HG03469 (cell line): ENCODE results near the gene ANKRD63.

Source experiments
- ATAC-seq: cut with Tn5 transposase; IDR thresholded peaks from one replicate; pipeline ENCODE4 v1.9.1; 2021; ENCODE audit warnings: mild to moderate bottlenecking, moderate library complexity, moderate number of reproducible peaks; ENCODE audit not compliant: unreplicated experiment

Gene ANKRD63

DNA sequence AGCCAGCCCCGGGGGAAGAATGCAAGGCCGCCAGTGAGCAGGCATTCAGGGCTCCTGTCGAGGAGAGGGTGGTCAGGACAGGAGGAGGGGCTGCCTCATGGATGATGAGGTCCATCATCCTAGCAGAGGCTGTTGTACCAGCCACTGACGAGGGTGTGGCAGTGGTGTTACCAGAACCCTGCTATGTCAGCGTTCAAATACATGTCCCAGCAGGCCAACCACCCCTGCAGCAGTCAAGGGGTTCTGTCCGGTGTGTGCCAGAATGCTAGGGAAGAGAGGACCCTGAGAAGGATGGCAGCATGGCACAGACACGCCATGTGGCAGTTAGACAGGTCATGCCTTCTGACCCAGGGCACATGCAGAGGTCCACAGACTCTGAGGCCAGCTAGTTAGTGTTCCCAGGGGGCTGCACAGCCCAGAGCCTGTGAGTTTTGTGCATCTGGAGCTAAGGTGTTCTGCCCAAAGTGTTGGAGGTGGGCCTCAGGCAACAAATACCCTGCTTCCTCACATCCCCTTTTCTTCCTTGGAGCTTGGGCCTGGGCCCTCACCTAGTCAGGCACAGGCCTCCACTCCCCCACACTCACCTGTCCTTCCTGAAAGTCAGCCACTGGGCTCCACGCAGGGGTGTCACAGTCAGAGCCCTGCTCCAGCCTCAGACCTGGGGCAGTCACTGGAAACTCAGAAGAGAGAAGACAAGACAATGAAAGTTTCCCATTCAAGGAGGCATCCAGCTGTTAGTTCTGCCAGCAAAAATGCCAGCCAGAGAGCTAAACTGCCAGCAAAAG, 36.2 kb downstream of the ANKRD63 start:
- ATAC-seq = no peak

DNA sequence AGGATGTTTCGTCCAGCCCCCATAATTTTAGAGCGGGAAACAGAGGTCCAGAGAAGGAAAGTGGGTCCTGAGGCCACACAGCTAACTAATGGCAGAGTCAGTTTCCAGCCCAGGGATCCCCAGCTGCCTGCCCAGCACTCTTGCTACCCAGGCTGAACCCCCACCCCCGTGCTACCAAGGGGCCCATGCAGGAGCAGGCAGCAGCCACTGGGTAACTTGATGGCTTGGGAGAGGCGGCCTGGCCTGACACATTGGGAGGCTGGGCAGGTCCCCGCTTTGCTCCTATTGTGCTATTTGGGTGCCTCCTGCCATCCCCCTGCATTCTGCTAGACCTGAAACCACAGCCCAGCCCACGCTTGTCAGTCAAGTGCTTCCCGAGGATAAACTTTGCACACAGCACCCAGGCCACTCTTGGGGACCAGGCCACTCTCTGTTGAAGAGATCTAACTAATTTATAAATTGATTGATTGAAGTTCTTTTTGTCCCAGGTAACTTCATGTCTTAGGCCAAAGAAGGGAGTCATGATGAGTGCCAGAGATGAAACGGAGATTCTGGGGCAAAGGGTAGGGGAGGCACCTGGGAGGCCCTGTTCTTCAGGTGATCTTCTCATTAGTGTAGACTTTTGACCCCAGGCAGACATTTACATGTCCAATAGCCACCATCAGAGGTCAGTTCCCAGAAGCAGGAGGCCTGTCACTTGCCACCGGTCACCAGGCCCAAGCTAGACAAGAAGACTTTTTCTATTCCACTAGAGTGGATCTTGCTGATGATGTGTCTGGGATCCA, 37.0 kb downstream of the ANKRD63 start:
- ATAC-seq = no peak

DNA sequence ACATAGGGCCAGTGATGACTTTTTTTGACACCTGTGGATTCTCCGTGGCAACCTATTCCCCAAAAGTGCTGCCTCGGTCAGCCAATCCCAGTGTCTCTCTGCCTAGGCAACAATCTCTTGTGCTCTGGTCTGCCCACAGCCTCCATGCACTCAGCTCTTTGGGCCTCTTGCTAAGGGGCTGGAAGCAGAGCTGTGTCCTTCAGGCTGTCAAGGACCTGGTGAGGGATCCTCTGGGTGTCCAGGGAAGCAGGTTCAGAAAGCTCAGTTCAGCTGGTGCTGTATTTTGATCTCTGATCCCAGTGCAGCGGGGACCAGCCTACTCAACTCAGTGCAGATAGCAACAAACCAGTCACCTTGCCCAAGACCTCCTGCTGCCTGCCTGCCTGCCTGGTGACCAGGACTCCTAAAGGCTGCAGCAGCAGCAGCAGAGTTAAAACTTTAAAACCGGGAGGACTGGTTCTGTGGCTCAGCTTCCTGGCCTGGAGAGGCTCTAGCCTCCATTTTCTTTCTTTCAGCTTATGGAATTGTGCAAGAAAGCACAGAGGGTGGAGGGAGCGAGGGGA, 37.8 kb downstream of the ANKRD63 start:
- no peak for ATAC-seq

DNA sequence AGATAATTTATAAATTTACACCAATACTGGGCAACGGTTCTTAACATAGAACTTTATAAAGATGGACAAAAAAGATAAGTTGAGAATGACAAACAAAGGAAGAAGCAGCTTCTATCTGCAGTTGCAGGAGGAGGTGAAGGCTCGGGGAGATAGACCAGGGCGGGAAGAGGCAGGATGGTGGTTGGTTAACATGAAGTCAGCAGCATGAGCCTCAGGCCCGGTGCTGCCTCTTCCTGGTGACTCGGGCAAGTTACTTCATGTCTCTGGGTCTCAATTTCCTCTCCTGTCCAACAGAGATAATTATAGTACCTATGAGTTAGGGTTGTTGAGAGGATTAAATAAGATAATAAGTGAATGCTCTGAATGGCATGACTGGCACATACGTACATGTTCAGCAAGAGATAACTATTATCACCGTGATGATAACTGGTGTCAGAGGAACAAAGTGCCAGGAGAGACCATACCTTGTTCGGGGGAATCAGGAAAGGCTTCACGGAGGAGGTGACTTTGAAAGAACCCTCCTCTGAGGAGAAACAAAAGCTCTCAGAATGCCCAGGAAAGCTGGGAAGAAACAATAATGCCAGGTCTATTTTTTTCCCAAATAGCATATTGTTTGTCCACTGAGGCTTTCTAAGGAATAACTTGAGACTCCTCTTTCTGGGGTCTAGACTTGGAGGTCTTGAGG, 39.6 kb downstream of the ANKRD63 start:
- ATAC-seq = no peak

DNA sequence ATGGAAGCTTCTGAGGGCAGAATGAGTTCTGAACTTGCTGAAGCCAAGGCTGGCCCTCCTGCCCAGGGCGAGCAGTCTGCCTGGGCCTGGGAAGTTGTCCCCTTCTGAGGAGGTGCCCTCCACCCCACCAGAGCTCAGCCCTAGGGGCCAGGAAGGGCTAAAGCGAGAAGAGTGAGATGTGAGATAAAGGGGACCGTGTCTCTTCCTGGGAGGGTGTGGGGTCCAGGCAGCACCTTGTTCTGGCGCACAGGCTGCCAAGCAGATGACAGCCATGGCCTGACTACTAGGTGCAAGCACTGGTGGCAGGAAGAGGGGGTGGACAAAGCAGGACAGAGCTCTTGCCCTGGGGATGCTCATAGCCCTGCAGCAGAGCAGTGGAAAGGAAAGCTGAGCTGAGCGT, 40.3 kb downstream of the ANKRD63 start:
- no peak for ATAC-seq

DNA sequence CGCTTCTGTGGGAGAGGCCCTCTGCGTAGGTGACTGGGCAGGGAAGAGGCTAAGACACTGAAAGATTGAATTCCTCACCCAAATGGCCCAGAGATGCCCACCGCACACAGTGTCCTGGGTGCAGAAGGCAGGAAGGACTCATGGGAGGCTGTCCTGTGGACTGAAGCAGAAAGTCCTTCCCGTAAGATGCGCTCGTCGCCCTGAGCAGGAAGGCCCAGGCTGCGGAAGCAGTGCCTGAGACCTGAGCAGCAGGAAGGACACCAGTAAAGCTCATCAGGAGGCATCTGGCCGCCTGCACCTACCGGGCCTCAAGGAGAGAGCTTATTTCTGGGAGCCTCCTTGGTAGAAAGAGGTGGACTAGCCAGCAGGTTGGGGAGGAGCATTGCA, 40.7 kb downstream of the ANKRD63 start:
- ATAC-seq = no peak

DNA sequence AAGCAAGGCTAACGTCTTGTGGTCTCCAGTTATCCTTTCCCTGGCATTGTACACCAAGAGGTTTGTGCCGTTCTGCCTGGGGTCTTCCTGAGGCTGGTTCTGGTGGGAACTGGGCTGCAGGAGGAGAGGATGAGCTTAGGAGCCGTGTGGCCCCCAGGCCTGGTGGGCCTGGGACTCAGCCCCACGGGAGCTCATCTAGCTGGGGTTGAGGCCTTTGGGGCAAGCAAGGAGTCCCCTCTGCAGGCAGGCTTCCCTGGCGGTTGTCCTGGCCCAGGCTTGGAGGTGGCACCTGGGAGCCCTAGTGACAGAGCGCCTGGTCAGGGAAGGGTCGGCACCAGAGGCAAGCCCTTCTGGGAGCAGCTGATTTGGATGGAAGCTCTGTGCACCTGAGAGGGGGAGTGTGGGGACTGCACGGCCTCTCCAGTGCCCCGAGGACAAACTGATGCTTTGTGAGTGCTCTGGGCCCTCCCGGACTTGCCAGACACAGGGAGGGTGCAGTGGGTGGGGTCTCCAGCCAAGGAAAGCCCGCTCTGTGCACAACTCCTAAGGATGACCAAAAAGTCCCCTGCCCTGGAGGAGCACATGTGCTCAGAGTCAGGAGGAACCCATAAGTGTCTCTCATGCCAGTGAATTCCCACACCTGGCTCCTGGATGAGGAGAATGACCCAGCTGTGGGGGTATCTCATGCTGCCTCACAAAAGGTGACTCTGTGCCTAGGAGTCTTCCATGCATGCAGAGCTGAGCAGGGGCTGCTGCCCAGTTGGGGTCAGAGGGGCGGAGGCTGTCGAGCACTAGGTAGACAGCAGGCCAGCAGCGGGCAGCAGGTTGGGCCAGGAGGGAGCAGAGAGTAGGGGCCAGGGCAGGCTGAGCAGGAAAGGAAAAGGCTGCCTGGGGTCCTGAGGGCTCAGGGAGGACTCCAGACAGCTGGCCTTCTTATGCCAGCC, 41.3 kb downstream of the ANKRD63 start:
- ATAC-seq = no peak

DNA sequence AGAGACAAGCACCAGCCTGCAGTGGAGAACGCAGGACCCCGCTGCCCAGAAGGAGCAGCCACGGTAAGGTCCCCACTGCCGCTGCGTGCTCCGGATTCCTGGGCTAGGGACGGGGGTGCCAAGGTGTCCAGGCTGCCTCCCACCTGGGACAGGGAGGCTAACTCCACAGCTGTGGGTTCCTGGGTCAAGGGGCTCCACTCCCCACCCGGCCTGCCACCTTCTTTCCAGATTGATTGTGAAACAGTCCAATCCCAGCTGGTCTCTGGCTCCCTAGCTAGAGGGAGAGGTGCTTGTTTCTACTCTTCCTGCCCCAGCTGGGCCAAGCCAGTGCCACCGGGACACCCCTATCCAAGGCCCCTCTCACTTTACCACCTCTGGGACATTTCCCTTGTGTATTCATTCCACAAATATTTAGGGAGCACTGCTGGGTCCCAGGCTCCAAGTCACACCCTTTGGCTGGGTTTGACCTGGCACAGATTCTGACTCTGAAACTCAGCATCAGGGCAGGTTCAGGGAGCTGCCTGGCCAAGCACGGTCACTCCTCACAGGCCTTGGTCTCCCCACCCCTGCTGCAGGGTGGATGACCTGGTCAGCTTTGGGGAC, 42.1 kb downstream of the ANKRD63 start:
- ATAC-seq = no peak

DNA sequence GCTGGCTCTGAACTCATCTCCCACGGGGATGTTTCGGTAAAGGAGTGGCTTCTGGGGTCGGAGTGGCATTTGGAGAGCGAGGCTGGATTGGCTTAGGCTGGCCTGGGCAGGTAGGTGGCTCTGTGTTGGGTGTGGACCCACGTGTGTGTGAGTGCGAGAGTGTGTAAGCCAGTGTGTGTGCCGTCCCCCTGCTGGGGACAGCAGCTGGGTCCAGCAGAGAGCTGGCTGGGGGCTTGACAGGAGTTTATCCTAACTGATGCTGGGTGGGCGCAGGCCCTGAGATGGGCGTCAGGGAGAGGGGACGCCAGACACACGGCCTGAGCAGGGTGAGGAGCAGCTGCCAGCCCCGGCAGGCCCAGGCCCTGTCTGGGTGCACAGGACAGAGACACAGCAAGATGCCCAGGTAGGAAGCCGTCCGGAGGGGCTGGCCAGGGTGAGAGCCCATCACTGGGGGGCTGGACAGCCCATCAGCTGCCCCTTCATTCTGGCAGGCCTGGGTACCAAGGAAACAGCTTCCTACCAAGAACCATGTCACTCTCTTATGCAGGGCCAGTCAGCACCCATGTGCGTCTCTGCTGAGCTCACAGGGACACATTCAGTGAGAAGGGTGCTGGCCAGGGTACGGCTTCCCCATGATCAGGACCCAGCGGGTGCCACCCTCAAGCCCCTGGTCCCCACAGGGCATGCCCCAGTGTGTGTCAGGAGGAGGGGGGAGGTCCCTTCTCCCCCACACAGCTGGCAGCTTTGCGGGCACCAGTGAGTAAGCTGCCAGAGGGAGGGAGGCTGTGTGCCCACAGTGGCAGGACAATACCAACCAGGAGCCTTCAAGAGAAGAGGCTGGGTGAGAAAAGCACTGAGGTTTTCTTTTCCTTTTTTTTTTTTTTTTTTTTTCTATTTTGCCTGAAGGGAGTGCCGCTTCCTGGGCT, 42.9 kb downstream of the ANKRD63 start:
- ATAC-seq = no peak

DNA sequence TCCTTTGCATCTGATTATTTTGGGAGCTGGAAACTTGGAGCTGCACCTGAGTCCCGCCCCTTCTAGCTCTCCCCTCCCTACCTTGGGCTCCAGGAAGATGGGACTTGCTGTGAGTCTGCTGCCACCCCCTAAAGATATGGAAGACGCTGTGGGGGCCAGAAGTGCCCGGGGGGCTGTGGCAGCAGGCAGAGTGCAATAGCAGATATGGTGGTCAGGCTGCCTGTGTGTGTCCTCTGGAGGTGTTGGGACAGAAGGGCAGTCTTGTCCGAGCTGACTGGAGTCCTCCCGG, 43.5 kb downstream of the ANKRD63 start:
- ATAC-seq = no peak

DNA sequence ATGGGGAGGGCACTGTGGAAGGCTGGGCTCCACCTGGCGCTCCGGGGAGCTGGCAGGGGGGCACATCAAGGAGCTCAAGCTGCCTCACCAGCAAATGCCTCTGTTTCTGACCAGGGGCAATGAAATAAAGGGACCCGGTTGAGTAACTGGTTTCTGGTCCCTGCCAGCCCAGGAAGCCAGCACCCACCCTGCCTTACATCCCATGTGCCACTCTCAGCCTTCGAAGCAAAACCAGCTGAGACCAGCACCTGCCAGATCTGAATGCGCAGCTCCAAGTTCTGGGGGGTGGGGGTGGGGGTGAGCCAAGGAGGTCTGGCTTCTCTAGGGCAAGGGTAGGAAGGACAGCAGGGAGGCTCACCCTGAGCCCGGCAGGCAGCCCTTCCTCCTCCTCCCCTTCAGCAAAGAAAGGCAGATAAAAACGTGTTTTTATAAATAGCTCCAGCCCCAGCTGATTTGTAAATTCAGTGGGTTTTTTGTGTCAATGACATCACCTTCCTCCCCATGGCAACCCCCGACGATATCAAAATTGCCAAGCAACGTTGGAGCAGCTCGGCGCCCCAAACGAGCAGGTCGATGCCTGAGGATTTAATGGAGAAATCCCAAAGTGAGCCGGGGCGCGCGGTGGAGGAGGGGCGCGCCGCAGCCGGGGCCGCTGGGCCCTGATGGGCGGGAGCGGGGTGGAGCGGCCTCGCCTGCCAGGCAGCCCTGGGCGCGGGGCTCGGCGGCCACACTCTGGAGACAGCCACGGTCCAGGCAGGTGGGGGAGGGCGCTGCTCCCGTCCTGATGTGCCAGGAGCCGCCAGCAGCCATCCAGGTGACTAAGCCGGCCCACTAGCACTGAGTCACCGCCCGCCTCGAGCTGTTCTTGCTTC, 44.1 kb downstream of the ANKRD63 start, which contains the start of gene PAK6:
PAK6 (plus strand) TSS at position 532 of the 872 bp plus-strand sequence. CDS start 25,723 bp downstream, outside the sequence.
- ATAC-seq = no peak

DNA sequence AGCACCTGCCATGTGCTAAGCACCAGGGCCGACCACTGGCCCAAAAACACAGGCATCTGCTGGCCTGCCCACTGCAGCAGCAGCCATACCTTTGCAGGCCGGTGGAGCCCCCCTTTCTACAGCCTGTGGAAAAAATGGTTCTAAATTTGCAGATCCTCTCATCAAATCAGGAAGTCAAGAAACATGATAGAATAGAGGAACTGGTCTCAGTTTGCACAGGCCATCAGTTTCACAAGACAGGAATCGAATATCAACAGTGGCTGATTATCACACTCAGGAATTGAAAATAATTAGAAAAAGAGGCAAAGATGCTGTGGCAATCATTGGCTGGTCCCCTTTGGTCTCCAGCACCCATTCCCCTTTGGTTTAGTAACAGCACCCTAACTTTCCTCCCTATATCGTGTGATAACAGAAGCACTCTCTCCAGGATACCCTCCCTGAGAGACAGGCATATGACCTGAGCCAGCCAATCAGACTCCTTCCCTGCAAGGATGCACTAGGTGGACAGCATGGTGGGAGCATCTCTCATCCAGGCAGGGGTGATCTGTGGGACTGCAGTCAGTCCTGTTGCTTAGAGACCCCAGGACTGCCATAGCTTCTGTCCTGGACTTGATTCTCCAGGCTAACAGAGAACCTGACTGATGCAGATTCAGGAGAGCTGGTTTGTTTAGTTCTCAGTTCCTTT, 47.5 kb downstream of the ANKRD63 start:
- ATAC-seq = no peak

DNA sequence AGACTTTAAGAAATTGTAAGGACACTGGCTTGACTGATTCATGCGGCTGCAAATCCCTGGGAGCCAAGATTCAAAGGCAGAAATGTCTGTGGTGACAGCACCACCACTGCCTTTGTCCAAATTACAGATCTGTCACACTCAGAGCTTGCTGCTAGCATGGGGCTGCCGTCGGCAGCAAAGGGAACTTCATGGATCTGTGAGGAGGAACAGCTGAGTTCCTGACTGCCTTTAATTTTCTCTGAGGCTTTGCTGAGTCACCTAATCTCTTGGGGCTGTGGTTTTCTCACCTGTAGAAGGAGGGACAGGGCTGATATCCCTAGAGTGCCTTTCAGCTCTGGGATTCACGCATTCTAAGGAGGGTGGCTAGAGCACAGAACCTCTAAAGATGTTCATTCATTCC, 48.1 kb downstream of the ANKRD63 start:
- ATAC-seq = no peak

DNA sequence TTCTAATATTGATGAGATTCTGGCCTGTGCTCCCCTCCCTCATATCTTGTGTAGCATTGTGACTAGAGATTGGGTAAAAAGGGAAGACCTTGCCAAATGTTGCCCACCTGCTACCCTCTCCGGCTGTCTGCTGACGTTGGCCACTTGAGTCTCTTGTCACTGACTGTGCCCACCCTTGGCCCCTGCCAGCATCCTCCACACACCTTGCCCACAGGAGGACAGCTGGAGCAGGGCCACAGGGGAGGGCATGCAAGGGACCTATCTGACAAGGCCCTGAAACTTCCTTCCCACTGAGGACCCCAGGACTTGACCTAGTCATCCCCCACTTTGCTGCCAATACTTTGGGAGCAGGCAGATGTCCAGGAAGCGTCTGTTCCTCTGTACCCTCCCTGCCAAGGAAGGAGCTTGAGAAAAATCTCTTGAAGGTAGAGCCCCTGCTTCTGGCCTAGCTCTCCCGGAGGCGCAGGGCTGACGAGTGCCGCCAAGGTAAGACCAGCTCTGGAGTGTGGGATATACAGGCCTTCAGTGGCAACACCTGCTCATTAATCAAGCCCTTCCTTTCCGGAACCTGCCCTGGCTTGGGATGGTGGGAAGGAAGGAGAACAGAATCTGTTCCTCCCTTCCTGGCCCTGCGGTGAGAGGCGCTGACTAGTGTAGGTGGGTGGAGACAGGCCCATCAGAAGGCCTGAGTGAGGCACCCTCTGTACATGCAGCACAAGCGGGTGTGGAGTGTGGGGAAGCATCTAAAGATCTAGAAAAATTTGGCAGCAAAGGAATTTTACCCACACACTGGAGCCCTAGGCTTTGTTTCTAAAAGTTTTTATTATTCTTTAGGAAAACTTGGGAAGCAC, 48.9 kb downstream of the ANKRD63 start:
- no peak for ATAC-seq

DNA sequence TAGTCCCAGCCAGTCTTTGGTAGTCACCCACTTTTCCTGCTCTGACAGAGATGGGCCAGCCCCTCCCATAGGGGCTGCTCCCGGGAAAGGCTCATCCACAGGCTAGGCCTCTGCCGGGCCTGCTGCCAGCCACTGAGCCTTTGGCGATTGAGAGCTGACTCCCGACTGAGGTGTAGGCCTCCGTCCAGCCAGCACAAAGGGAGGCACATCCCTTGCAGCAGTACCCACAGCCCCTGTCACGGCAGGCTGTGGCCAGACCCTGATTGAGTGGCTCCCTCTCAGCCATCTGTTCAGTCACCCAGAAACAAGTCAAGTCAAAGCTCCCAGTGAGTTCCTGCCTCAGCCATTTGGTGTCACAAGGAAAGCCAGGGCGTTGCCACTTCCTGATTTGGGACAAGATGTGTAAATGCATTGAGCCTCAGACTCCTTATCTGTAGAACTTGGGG, 50.2 kb downstream of the ANKRD63 start:
- ATAC-seq = no peak
